GM21423 (cell line): Measurements from ENCODE around the gene SMYD4.
"Not testable (repeated sequence)": the region's sequence is repeated elsewhere in the genome, so short reads cannot be mapped to it uniquely, and the experiment has no call there.

Experiments
- ATAC-seq: cut with Tn5 transposase; IDR thresholded peaks from one replicate; pipeline ENCODE4 v1.9.1; 2021; ENCODE audit warnings: mild to moderate bottlenecking, moderate library complexity; ENCODE audit not compliant: unreplicated experiment

SMYD4 gene

DNA sequence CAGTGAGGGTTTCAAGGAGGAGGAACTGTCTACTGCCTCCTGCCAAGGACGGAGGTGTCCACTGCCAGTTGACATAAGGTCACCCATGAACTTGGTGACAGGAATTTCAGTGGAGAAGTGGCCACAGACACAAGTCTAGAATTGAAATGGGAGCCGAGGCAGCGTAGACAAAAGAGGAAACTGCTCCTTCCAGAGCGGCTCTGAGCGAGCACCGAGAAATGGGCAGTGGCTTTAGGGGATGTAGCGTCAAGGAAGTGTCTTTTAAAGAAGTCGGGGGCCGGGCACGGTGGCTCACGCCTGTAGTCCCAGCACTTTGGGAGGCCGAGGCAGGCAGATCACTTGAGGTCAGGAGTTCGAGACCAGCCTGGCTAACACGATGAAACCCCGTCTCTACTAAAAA is 70.9 kb downstream of the SMYD4 start:
- no peak for ATAC-seq

DNA sequence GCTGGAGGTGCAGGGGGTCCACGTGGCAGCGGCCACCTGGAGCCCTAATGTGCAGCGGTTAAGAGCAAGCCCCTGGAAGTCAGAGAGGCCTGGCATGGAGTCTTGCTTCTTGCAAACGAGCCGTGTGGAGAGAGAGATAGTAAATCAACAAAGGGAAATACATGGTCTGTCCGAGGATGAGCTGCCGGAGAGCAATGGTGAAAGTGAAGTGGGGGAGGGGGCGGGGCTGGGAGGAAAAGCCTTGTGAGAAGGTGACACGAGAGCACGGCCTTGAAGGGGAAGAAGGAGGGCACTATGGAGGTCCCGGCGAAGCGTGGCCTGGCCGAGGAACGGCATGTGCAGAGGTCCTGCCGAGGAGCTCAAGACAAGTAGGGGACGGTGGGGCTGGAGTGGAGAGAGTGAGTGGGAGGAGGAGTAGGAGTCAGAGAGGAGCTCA is 73.9 kb downstream of the SMYD4 start:
- no peak for ATAC-seq

- no peak for ATAC-seq
Observed at GRCh38 chr17:1755252-1755826, 74.4 kb downstream of the SMYD4 start.

- ATAC-seq: no peak
Observed at GRCh38 chr17:1754430-1755112, 75.1 kb downstream of the SMYD4 start.

GRCh38 chr17:1753767-1754429 is 75.8 kb downstream of the SMYD4 start:
- no peak for ATAC-seq

DNA sequence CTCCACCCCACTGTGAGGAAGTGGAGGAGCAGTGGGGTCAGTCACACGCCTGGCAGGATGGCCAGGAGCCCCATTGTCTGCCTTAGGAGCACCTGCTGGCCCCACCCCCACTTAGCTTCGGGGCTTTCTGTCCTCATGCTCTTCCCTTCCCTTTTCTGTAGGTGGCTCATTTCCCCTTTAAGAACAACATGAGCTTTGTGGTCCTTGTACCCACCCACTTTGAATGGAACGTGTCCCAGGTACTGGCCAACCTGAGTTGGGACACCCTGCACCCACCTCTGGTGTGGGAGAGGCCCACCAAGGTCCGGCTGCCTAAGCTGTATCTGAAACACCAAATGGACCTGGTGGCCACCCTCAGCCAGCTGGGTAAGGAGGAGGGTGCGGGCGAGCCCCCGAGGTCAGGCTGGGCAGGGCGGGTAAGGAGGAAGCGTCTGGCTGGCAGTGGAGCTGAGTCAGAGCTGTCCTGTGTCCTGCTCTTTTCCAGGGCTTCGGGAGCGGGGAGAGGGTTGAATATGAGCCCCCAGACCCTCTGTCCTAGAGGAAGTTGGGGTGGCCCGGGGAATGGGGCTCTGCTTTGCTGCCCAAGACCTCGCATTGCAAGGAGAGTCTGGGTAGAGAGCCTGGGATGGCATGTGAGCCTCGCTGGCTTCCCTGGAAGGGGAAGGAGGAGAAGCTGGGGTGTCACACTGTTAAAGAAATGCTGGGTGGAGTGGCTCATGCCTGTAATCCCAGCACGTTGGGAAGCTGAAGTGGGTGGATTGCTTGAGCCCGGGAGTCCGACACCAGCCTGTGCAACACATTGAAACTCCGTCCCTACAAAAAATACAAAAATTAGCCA is 77.1 kb downstream of the SMYD4 start:
- no peak for ATAC-seq

DNA sequence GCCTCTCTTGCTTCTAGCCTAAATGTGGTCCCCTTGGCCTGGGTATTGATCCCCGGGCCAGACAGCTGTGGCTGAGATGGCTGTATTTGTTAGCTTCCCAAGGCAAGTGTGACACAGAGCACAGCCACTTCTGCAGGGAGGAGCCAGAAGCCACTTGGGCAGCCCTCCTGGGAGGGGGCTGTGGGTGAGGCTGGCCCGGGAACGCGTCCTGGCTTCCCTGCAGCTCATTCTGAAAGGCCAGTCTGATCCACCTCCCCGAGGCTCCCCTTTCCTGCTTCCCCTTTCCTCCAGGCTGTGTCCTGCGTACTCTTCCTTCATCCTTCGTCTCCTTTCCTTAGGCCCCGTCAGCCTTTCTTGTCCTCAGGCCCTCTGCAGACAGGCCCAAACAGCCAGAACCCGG is 79.1 kb downstream of the SMYD4 start:
- no peak for ATAC-seq

DNA sequence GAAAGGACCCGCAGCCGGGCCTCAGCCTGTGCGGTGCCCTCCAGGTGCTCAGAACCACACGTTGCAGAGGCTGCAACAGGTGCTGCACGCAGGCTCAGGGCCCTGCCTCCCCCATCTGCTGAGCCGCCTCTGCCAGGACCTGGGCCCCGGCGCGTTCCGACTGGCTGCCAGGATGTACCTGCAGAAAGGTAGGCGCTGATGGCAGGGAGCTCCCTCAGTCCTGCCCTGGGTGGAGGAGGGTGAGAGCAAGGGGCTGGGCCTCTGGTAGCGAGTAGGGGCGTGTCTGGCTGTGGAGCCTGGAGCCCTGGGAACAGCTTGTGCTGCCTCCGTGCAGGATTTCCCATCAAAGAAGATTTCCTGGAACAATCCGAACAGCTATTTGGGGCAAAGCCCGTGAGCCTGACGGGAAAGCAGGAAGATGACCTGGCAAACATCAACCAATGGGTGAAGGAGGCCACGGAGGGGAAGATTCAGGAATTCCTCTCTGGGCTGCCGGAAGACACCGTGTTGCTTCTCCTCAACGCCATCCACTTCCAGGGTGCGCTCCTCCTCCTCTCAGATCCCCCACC is 82.6 kb downstream of the SMYD4 start:
- ATAC-seq: no peak

GRCh38 chr17:1745513-1746020 is 84.1 kb downstream of the SMYD4 start:
- ATAC-seq: no peak

- ATAC-seq: no peak
Observed at GRCh38 chr17:1744551-1745512, 84.9 kb downstream of the SMYD4 start.

- ATAC-seq: no peak
Observed at GRCh38 chr17:1743088-1743439, 86.6 kb downstream of the SMYD4 start.

- no peak for ATAC-seq
Observed at GRCh38 chr17:1742371-1743087, 87.2 kb downstream of the SMYD4 start, which contains the start of gene SERPINF2. TSS of gene SERPINF2 (plus strand) at chr17:1742871. CDS start at chr17:1744996, 2,125 bp downstream.

- not testable (repeated sequence) for ATAC-seq
Observed at GRCh38 chr17:1741899-1742298, 87.8 kb downstream of the SMYD4 start.

GRCh38 chr17:1737531-1738291 is 92.0 kb downstream of the SMYD4 start:
- no peak for ATAC-seq

GRCh38 chr17:1736348-1737281 is 93.1 kb downstream of the SMYD4 start:
- no peak for ATAC-seq

GRCh38 chr17:1735834-1736347 is 93.8 kb downstream of the SMYD4 start:
- ATAC-seq: no peak

- no peak for ATAC-seq
Observed at GRCh38 chr17:1735418-1735817, 94.3 kb downstream of the SMYD4 start.
